ENCODE results near the gene BPIFB2.

BPIFB2 gene

GRCh38 chr20:33022694-33023438 is 15.4 kb downstream of the BPIFB2 start:
- DNase-seq = no peak

DNA sequence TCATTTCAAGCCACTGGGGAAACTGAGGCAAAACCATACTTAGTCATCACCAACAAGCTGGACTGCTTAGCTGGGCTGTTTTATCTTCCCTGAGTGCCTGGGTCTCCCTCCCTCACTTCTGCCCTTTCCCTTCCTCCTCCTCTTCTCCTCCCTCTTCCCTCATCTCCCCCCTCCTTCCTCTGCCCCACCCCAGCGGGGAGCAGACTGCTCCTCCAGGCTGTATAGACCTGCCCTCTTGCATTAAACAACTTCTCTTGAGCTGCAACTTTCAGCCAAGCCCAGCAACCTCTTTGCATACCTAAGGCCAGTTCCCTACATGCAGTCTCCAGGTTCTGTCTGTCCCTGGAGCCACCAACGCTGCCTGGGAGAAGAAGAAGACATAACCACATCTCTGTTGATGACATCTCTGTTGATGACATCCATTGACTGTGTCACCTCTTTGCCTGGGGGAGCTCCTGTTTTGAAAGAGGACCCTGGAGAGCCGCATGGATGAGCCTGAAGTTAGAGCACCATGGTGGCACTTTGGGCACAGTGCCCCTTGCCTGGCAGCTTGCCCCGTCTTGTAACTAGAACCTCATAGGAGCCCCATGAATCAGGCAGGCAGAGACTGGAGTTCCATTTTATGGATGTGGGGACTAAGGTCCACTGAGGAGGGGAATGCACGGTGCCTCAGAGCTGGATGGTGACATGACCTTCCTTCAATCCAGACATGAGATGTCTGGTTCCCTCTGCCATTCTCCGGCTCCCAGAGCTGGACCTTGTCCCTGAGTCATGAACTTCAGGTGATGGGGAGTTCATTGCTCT is 16.1 kb downstream of the BPIFB2 start:
- no peak for DNase-seq

GRCh38 chr20:33024243-33024560 is 16.7 kb downstream of the BPIFB2 start:
- no peak for DNase-seq

DNA sequence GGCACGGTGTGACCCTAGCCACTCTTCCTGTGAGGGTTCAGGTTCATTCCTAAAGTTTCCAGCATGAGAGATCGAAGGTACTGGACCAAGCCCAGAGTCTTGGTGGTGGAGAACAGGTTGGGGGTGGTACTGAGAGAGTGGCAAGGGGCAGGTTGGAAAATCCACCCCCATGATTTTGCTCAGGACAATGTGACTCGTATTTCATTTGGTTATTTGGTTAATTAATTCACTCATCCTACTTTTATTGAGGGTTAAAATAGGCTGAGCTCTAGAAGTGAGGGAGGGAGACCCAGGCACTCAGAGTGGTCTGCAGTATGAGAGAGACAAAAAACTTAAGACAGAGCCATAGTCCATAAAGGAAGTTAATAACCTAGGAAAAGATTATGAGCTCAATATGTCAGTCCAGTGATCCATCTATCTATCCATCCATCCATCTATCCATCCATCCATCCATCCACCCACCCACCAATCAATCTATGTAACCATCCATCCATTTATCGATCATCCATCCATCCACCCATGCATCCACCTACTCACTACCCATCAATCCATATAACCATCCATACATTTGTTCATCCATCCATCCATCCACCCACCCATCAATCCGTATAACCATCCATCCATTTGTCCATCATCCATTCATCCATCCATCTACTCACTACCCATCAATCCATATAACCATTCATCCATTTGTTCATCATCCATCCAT is 17.3 kb downstream of the BPIFB2 start:
- no peak for DNase-seq

DNA sequence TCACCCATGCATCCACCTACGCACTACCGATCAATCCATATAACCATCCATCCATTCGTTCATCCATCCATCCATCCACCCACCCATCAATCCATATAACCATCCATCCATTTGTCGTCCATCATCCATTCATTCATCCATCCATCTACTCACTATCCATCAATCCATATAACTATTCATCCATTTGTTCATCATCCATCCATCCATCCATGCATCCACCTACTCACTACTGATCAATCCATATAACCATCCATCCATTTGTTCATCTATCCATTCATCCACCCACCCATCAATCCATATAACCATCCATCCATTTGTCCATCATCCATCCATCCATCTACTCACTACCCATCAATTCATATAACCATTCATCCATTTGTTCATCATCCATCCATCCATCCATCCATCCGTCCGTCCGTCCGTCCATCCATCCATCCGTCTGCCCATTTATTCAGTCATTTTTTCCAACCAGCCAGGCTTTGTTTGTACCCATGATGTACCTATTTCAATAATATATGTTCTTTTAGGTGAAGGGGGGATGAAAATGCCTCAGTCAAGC is 17.9 kb downstream of the BPIFB2 start:
- DNase-seq = no peak

- no peak for DNase-seq
Measured at GRCh38 chr20:33026072-33026778, 18.7 kb downstream of the BPIFB2 start.

GRCh38 chr20:33026779-33027759 is 19.6 kb downstream of the BPIFB2 start:
- no peak for DNase-seq

- no peak for DNase-seq
Measured at GRCh38 chr20:33027769-33028751, 20.6 kb downstream of the BPIFB2 start.

- no peak for DNase-seq
Measured at GRCh38 chr20:33028875-33029274, 21.4 kb downstream of the BPIFB2 start.

- no peak for DNase-seq
Measured at GRCh38 chr20:33030076-33030475, 22.6 kb downstream of the BPIFB2 start.

- no peak for DNase-seq
Measured at GRCh38 chr20:33030569-33030968, 23.1 kb downstream of the BPIFB2 start.

DNA sequence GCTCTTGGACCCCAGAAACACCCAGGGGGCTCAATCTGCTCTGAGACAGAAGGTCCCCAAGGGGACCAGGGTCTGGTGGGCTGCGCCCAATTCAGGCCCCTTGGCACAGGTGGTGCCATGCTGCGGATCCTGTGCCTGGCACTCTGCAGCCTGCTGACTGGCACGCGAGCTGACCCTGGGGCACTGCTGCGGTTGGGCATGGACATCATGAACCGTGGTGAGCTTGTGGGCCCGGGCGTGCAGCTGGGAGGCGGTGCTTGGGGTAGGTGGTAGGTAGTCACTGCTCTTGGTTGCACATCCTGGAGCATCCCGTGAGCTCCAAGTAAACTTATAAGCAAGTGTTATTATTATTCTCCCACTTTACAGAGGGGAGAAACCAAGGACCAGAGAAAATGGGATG is 24.0 kb downstream of the BPIFB2 start, which contains the start of gene BPIFB6:
Gene BPIFB6, plus strand, starts transcription at position 118 of the 400 bp plus-strand sequence. Its CDS starts 0 bp downstream, at position 118.
- DNase-seq = no peak

DNA sequence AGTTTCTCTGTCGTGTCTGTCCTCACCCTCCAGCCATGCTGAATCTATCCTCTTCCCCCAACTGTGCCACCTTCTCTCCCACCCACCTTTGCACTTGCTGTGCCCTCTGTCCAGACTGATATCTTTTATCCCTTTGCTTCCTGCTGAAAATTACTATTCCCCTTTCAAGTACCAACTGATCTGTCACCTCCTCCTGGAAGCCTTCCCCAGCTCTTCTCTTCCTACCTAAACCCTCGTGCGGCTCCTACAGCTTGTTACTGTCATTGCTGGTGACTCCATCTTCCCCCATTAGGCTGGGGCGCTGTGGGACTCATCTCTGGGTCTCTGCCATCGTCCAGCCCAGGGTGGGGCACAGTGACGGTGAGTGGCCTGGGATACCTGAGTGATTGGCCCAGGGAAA is 25.1 kb downstream of the BPIFB2 start:
- no peak for DNase-seq

- no peak for DNase-seq
Measured at GRCh38 chr20:33033381-33033780, 25.9 kb downstream of the BPIFB2 start.

DNA sequence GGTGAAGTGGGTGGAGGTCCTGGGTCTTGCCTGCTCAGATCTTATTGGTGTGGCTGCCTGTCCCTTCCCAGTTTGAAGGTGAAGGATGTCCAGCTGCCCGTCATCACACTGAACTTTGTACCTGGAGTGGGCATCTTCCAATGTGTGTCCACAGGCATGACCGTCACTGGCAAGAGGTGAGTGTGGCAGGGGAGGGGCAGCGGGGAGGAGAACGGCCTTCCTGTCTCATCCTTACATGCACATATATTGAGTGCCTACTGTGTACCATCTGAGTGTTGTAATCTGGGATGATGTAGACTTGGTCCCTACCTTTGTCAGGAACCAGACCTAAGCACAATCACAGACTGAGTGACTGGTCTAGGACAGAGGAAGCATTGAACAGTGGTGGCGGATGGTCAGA is 26.6 kb downstream of the BPIFB2 start:
- no peak for DNase-seq

- DNase-seq = no peak
Measured at GRCh38 chr20:33034901-33035492, 27.5 kb downstream of the BPIFB2 start.

DNA sequence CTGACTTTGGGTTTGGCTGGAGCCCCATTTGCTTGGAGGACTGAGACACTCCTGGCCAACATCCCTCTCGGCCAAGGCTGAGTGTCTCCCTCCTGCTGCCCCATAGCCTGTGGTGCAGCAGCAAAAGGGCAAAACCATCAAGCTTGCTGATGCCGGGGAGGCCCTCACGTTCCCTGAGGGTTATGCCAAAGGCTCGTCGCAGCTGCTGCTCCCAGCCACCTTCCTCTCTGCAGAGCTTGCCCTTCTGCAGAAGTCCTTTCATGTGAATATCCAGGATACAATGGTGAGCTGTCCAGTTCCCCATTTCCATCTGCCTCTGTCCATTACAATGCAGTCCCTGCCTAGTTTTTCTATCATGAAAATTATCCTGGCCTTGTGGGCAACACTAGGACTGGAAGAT is 30.0 kb downstream of the BPIFB2 start:
- DNase-seq = no peak

DNA sequence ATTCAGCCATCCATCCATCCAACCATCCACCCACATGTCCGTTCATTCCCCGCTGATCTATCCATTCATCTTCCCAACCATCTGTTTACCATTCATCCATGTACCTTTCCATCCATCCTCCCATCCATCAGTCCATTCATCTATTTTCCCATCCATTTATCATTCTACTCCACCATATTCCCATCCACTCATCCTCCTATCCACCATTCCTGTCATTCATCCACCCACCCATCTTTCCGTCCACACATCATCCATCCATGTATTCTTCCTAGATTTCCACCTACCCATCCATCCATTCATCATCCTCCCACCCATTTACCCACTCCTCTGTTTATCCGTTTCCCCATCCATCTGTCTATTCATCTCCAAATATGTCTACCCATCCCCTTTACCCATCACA is 30.7 kb downstream of the BPIFB2 start:
- DNase-seq = no peak

GRCh38 chr20:33042430-33042829 is 34.9 kb downstream of the BPIFB2 start:
- no peak for DNase-seq
